ENCODE measurements around the gene RPL9.
"Not testable (repeated sequence)": the region's sequence is repeated elsewhere in the genome, so short reads cannot be mapped to it uniquely, and the experiment has no call there.

The RPL9 gene

GRCh38 chr4:39441593-39441992 lies 17.1 kb downstream of the RPL9 start:
- no peak overlapping the region for H3K4me3 ChIP-seq (ENCODE audit: control insufficient read depth, low read depth, low read length)
- no peak for DNase-seq (ENCODE audit: low read depth)
- TF ChIP-seq CTCF (conservative IDR thresholded peaks at IDR 0.05; ENCODE audit: control insufficient read depth, insufficient read depth, low read depth, low read length) = no peak

- TF ChIP-seq CTCF (conservative IDR thresholded peaks at IDR 0.05; ENCODE audit: control insufficient read depth, insufficient read depth, low read depth, low read length) = peak; percentile 17
- no peak for DNase-seq (ENCODE audit: low read depth)
- no peak overlapping the region for H3K4me3 ChIP-seq (ENCODE audit: control insufficient read depth, low read depth, low read length)
Measured at GRCh38 chr4:39435659-39436563, 22.8 kb downstream of the RPL9 start.

GRCh38 chr4:39433878-39434492 lies 24.7 kb downstream of the RPL9 start:
- no peak for TF ChIP-seq CTCF (conservative IDR thresholded peaks at IDR 0.05; ENCODE audit: control insufficient read depth, insufficient read depth, low read depth, low read length)
- H3K4me3 ChIP-seq (ENCODE audit: control insufficient read depth, low read depth, low read length) = no peak overlapping the region
- no peak for DNase-seq (ENCODE audit: low read depth)

- no peak overlapping the region for H3K4me3 ChIP-seq (ENCODE audit: control insufficient read depth, low read depth, low read length)
- DNase-seq (ENCODE audit: low read depth) = no peak
- no peak for TF ChIP-seq CTCF (conservative IDR thresholded peaks at IDR 0.05; ENCODE audit: control insufficient read depth, insufficient read depth, low read depth, low read length)
Measured at GRCh38 chr4:39429476-39430334, 29.0 kb downstream of the RPL9 start.

GRCh38 chr4:39427520-39428114 lies 31.1 kb downstream of the RPL9 start:
- no peak for TF ChIP-seq CTCF (conservative IDR thresholded peaks at IDR 0.05; ENCODE audit: control insufficient read depth, insufficient read depth, low read depth, low read length)
- no peak for DNase-seq (ENCODE audit: low read depth)
- no peak overlapping the region for H3K4me3 ChIP-seq (ENCODE audit: control insufficient read depth, low read depth, low read length)

- H3K4me3 ChIP-seq (ENCODE audit: control insufficient read depth, low read depth, low read length) = no peak overlapping the region
- no peak for DNase-seq (ENCODE audit: low read depth)
- TF ChIP-seq CTCF (conservative IDR thresholded peaks at IDR 0.05; ENCODE audit: control insufficient read depth, insufficient read depth, low read depth, low read length) = no peak
Measured at GRCh38 chr4:39426728-39427127, 32.0 kb downstream of the RPL9 start.

- DNase-seq (ENCODE audit: low read depth); H3K4me3 ChIP-seq (ENCODE audit: control insufficient read depth, low read depth, low read length): not testable (repeated sequence)
Measured at GRCh38 chr4:39425297-39425696, 33.4 kb downstream of the RPL9 start.
